Measurements from ENCODE around the gene KBTBD7. TPM values are rescaled to one million over a fixed set of nuclear protein-coding genes. Genes with fewer than 3 reads are reported as not detected.

The KBTBD7 gene
- total and polyA plus RNA-seq, 2 donors (not counting 3 experiments of a cell fraction or from before 2014, with no cell fraction given): 2.1 to 4.4 TPM

- dilution Hi-C loops (cut with MboI; ENCODE audit: extremely low pct_ligation_motif_present, low sequenced_read_pairs): no loop called here
- FAIRE-seq: no peak
These were observed 9.4 kb upstream of the KBTBD7 start for GRCh38 chr13:41203810-41204209.

More at GRCh38 chr13:41203810-41204209, 9.4 kb upstream of the KBTBD7 start:
- no peak for DNase-seq (ENCODE audit: low read depth, low spot score)
- H3K79me2 ChIP-seq (ENCODE audit: control insufficient read depth, insufficient read depth, low read length): no peaks in the 10 kb centered on the region
- no peak overlapping the region for H3K27ac ChIP-seq (ENCODE audit: insufficient read depth, low read depth, low read length)
- no peak overlapping the region for H3K4me2 ChIP-seq (ENCODE audit: insufficient read depth, low read length)
- no peaks in the 10 kb centered on the region for H3K9me3 ChIP-seq (replicated peaks; ENCODE audit: control insufficient read depth, insufficient read depth, low read length)
- no peaks in the 10 kb centered on the region for H3K27me3 ChIP-seq (ENCODE audit: control insufficient read depth in 2 of 2, insufficient read depth in 2 of 2, low read length in 2 of 2)
- H3K4me1 ChIP-seq (ENCODE audit: control insufficient read depth, extremely low read depth, insufficient read depth, low read length): no peaks in the 10 kb centered on the region
- no TSS peak for BruUV-seq (replicated peaks)
- H4K20me1 ChIP-seq (replicated peaks; ENCODE audit: control insufficient read depth, extremely low read depth, insufficient read depth, low read length): no peaks in the 10 kb centered on the region
- H3K9me1 ChIP-seq (replicated peaks; ENCODE audit: control insufficient read depth, extremely low read depth, insufficient read depth, low read length): no peaks in the 10 kb centered on the region
- CTCF ChIA-PET: no interaction called here
- H3K9ac ChIP-seq (replicated peaks; ENCODE audit: extremely low read depth, insufficient read depth, low read length): no peak overlapping the region
- intact Hi-C loops (cut with micrococcal nuclease): no loop called here
- H3K4me3 ChIP-seq (replicated peaks in 1 of 3; ENCODE audit: insufficient read depth in 1 of 3, low read depth in 1 of 3, low read length in 3 of 3): no peak overlapping the region
- TF ChIP-seq MYC (IDR thresholded peaks at IDR 0.05; ENCODE audit: low read depth, low read length): no peak
- no peak for TF ChIP-seq POLR2A (IDR thresholded peaks at IDR 0.05; ENCODE audit: low read depth, low read length)
- TF ChIP-seq JUN (IDR thresholded peaks at IDR 0.05; ENCODE audit: borderline replicate concordance, insufficient read depth, insufficient read length, low read depth): no peak
- no peak for TF ChIP-seq CTCF (IDR thresholded peaks at IDR 0.05; ENCODE audit: extremely low read depth in 1 of 2, insufficient read depth in 1 of 2, low read depth in 1 of 2, low read length in 2 of 2)
- TF ChIP-seq GATA2 (IDR thresholded peaks at IDR 0.05; ENCODE audit: insufficient read depth, insufficient read length, low read depth, low read length): no peak
- no peak for TF ChIP-seq MAX (IDR thresholded peaks at IDR 0.05; ENCODE audit: insufficient read depth, insufficient read length)
- TF ChIP-seq FOS (IDR thresholded peaks at IDR 0.05; ENCODE audit: borderline replicate concordance, insufficient read depth, low read length): no peak
- no peak for TF ChIP-seq EZH2 (IDR thresholded peaks at IDR 0.05; ENCODE audit: borderline replicate concordance, low read depth, low read length, severe bottlenecking)
- no peak for TF ChIP-seq POLR2AphosphoS5 (IDR thresholded peaks at IDR 0.05; ENCODE audit: insufficient read depth, low read depth, low read length)
- no peaks in the 10 kb centered on the region for H3K36me3 ChIP-seq (ENCODE audit: control insufficient read depth in 2 of 2, extremely low read depth in 1 of 2, insufficient read depth in 2 of 2, low read length in 2 of 2)
- POLR2A ChIA-PET: interaction anchor here (0.6 kb wide), 1 partner anchor 12 kb away, joined by 4 read pairs; no protein-coding TSS in a partner anchor
- no peak overlapping the region for H2AFZ ChIP-seq (ENCODE audit: low read depth, low read length)

Data from endothelial cell of umbilical vein (primary cell).